Activated T-cell treated with anti-CD3 and anti-CD28 coated beads, Interleukin-2, amount 50 U/mL, for 1 hour (primary cell): Measurements from ENCODE around the gene STEEP1.
"Not testable (repeated sequence)": the region's sequence is repeated elsewhere in the genome, so short reads cannot be mapped to it uniquely, and the experiment has no call there.

Experiments used
- DNase-seq: peaks from one replicate; pipeline ENCODE4 v3.0.0-alpha.2; 2020

The STEEP1 gene

GRCh38 chrX:119529345-119530276 lies 35.6 kb downstream of the STEEP1 start:
- DNase-seq, result no peak

- no peak for DNase-seq
Observed at GRCh38 chrX:119523664-119524184, 41.5 kb downstream of the STEEP1 start.

GRCh38 chrX:119521246-119521645 lies 44.0 kb downstream of the STEEP1 start:
- no peak for DNase-seq

GRCh38 chrX:119518371-119518770 lies 46.8 kb downstream of the STEEP1 start:
- no peak for DNase-seq

GRCh38 chrX:119516157-119516702 lies 49.0 kb downstream of the STEEP1 start:
- peak; percentile 40 for DNase-seq

GRCh38 chrX:119512146-119512800 lies 52.9 kb downstream of the STEEP1 start:
- no peak for DNase-seq

- DNase-seq, result no peak
Observed at GRCh38 chrX:119507206-119507605, 58.0 kb downstream of the STEEP1 start.

- no peak for DNase-seq
Observed at GRCh38 chrX:119505945-119506344, 59.3 kb downstream of the STEEP1 start.

GRCh38 chrX:119505145-119505544 lies 60.1 kb downstream of the STEEP1 start:
- DNase-seq, result not testable (repeated sequence)

GRCh38 chrX:119503484-119503861 lies 61.7 kb downstream of the STEEP1 start:
- no peak for DNase-seq

GRCh38 chrX:119502727-119503483 lies 62.3 kb downstream of the STEEP1 start:
- no peak for DNase-seq

- DNase-seq, result no peak
Observed at GRCh38 chrX:119501511-119502148, 63.6 kb downstream of the STEEP1 start.

- no peak for DNase-seq
Observed at GRCh38 chrX:119500061-119500800, 65.0 kb downstream of the STEEP1 start.

GRCh38 chrX:119497185-119497584 lies 68.0 kb downstream of the STEEP1 start:
- no peak for DNase-seq

GRCh38 chrX:119495734-119496726 lies 69.2 kb downstream of the STEEP1 start:
- no peak for DNase-seq

- not testable (repeated sequence) for DNase-seq
Observed at GRCh38 chrX:119493851-119494495, 71.2 kb downstream of the STEEP1 start.

- no peak for DNase-seq
Observed at GRCh38 chrX:119492463-119492862, 72.7 kb downstream of the STEEP1 start.

GRCh38 chrX:119489212-119490074 lies 75.8 kb downstream of the STEEP1 start:
- no peak for DNase-seq

GRCh38 chrX:119488749-119489148 lies 76.5 kb downstream of the STEEP1 start:
- no peak for DNase-seq
